GM12874 (cell line): ENCODE data around the gene PIK3C3.

ENCODE experiments used
- TF ChIP-seq, protein P1 (sequence below): IDR thresholded peaks from 2 replicates; pipeline ENCODE4 v1.5.1; 2011; ENCODE audit warnings: low read depth, mild to moderate bottlenecking, control low read depth, low read length, moderate library complexity; ENCODE audit not compliant: insufficient read depth

PIK3C3 gene

DNA sequence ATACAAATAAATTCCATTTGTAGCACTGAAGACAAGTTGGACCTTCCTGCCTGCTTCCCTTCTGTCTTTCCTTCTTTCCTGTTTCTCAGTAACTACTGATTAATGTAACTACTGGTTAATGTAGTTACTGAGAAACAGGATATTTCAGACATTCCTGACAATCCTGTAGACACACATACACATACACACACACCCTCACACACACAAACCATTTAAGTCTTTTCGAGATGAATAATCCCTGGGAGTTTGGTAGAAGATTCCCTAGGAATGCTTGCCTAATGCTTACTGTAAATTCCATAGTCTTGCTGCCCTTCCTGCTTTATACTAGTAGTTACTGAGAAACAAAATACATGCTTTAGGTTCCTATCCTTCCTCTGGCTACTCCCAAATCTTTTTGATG, 83.9 kb downstream of the PIK3C3 start:
- TF ChIP-seq, protein P1, sequence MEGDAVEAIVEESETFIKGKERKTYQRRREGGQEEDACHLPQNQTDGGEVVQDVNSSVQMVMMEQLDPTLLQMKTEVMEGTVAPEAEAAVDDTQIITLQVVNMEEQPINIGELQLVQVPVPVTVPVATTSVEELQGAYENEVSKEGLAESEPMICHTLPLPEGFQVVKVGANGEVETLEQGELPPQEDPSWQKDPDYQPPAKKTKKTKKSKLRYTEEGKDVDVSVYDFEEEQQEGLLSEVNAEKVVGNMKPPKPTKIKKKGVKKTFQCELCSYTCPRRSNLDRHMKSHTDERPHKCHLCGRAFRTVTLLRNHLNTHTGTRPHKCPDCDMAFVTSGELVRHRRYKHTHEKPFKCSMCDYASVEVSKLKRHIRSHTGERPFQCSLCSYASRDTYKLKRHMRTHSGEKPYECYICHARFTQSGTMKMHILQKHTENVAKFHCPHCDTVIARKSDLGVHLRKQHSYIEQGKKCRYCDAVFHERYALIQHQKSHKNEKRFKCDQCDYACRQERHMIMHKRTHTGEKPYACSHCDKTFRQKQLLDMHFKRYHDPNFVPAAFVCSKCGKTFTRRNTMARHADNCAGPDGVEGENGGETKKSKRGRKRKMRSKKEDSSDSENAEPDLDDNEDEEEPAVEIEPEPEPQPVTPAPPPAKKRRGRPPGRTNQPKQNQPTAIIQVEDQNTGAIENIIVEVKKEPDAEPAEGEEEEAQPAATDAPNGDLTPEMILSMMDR: no peak

DNA sequence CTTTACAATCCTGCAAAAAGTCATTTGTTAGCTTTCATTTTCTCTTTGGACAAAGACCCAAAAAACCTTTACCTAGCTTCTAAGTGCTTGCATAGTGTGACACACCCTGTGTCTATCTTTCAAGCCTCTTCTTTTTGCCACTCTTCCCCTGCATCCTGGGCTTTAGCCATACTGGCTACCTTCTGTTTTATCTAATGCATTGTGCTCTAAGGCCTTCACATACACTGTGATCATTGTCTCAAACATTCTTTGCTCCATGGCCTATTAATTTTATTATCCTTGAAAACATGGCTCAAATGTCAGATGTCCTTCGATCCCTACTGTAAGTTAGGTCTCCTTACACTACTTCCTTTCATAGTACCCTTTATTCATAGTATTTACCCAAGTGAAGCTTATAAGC, 84.4 kb downstream of the PIK3C3 start:
- TF ChIP-seq, protein P1: no peak

DNA sequence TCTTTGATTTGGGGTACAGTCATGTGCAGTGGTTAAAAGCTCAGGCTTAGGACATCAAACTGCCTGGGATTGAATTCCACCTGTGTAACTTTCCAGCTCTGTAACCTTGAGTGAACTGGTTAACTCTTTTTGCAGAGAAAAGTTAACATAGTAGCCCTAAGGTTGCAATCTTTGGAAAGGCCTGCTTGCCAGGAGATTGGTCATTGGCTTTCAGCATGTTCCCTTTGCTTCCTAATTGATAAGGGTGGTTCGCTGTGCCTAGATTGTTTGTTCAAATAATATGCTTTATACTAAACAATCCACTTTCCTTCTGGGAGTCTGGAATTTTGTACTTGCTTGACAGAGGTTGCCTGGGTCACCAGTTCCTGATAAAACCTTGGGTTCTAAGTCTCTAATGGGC, 86.8 kb downstream of the PIK3C3 start:
- TF ChIP-seq, protein P1: no peak

DNA sequence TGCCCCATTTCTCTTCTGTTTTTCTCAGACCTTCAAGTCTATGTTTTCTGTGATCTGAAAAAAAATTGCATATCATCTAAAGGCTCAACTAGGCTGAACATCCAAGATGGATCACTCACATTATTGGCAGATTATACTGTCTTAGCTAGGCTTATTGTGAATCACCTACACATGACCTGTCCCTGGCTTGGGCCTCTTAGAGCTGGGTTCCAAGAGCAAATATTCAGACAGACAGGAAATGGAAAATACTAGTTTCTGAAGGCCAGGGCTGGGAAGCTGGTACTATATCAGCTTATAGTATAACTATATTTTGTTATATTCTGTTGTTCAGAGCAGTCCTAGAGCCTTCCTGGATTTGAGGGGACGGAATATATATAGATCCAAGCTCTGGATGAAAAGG, 90.3 kb downstream of the PIK3C3 start:
- TF ChIP-seq, protein P1: no peak

DNA sequence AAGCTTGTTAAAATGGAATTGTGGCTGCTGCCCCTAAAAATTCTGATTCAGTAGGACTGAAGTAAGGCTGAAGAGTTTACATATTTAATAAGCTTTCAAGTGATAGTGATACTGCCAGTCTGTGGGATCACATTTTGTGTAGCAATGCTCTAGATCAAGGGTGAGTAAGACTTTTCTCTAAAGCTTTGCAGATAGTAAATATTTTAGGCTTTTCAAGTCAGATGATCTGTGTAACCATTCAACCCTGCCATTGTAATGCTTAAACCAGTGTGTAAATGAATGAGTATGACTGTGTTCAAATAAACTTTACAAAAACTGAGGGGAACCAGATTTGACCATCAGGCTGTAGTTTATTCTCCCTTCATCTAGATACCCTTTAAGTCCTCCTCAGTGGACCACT, 92.7 kb downstream of the PIK3C3 start:
- TF ChIP-seq, protein P1: no peak

DNA sequence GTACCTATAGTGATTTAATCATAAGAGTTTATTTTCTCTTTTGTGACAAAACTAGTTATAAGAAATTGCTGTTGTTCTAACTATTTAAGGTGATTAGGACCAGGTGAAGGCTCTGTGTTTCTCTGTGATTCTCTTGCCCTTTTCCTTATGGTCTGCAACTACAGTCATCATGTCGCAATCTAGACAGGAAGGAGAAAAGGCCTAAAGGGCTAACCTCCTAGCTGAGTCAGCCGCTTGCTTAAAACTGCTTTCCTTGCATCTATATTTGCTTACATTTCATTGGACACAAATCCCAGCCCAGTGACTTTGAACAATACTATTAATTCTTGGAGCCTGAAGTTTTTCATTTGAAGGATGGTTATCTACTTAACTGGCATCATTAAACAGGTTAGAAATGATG, 93.1 kb downstream of the PIK3C3 start:
- TF ChIP-seq, protein P1: no peak

DNA sequence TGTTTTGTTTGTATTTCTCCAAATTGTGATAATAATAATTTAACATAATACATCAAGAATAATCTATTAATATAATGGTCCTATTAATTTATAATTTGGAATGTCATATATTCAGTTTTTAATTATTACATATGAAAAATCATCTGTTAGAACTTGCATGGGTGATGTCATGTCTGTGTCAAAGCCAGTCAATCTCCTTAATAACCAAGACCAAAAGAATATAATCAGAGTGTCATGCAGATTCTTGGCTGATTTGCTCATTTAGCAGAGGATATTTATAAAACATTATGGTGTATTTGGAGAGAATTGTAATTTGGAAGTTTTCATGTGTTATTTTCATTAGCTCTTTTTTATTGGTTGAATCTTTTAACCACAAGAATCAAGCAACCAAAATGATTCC, 96.4 kb downstream of the PIK3C3 start:
- TF ChIP-seq, protein P1: no peak

DNA sequence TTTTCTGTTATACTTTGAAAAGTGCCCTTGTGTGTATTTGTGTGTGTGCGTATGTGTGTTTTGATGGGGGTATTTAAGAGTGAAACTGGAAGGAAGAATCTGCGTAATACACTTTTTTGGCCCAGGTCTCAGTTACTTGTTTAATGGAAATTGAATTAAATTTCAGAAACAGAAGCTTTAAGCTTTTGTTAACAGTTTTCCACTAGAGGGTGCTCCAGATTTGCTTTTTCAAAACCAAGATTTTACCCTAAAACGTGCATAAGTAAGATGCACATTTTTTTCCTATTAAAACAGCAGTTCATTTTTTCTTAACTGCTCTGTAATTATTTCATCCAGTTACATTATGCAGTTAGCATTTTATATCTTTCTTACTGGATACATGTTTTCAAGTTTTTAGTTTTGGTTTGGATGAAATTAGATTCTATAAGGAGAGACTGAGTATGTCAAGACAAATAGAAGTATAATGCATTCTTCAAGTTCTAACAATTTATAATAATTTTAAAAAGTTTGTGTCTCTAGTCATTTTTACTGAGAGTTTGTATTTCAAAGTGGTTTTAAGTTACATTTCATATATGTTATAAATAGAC, 97.2 kb downstream of the PIK3C3 start:
- TF ChIP-seq, protein P1: no peak
